Natural killer cell (primary cell): Measurements from ENCODE around the gene MIPEP. TPM values are rescaled to one million over a fixed set of nuclear protein-coding genes. Genes with fewer than 3 reads are reported as not detected.

Source experiments
- ATAC-seq, 3 donors: fragments of 150-1000 bp in 2 of 3; fragments of 200-7000 bp in 1 of 3; cut with Tn5 transposase; 1 replicate in 1 of 3; 2 replicates in 2 of 3; pipeline ENCODE4 v1.10.0; 2021; ENCODE audit warnings: mild to moderate bottlenecking in 2 of 3, moderate library complexity in 2 of 3
- DNase-seq, 2 donors: peaks; one replicate each; pipeline versions ENCODE4 v3.0.0 to v3.0.0-alpha.2; 2013 to 2021; ENCODE audit warnings: mixed read lengths in 1 of 2
- H3K27ac ChIP-seq: one replicate; pipeline ENCODE4 v1.5.1; 2013; ENCODE audit warnings: mild to moderate bottlenecking, low read length
- H3K27me3 ChIP-seq: one replicate; pipeline ENCODE4 v1.6.1; 2013; ENCODE audit warnings: low read length; ENCODE audit not compliant: control insufficient read depth, insufficient read depth
- H3K36me3 ChIP-seq: one replicate; pipeline ENCODE4 v1.6.1; 2013; ENCODE audit warnings: low read length; ENCODE audit not compliant: control insufficient read depth, insufficient read depth
- H3K4me1 ChIP-seq: one replicate; pipeline ENCODE4 v1.6.1; 2013; ENCODE audit warnings: low read length; ENCODE audit not compliant: control insufficient read depth, insufficient read depth
- H3K4me3 ChIP-seq: one replicate; pipeline ENCODE4 v1.5.1; 2013; ENCODE audit warnings: low read length
- H3K9me3 ChIP-seq: one replicate; pipeline ENCODE4 v1.6.1; 2013; ENCODE audit warnings: low read length; ENCODE audit not compliant: control insufficient read depth, insufficient read depth
- H3K27ac Mint-ChIP-seq, 2 donors: one replicate each; pipeline ENCODE4 v1.8.0; 2022; ENCODE audit warnings: mild to moderate bottlenecking in 2 of 2, mixed read lengths in 2 of 2, moderate library complexity in 1 of 2
- H3K27me3 Mint-ChIP-seq, 2 donors: one replicate each; pipeline ENCODE4 v1.8.0; 2022; ENCODE audit warnings: low read depth in 2 of 2, mixed read lengths in 2 of 2
- H3K36me3 Mint-ChIP-seq: one replicate; pipeline ENCODE4 v1.8.0; 2022; ENCODE audit warnings: mixed read lengths
- H3K4me1 Mint-ChIP-seq, 2 donors: one replicate each; pipeline ENCODE4 v1.8.0; 2022; ENCODE audit warnings: mixed read lengths in 2 of 2
- H3K4me3 Mint-ChIP-seq: one replicate; pipeline ENCODE4 v1.8.0; 2022; ENCODE audit warnings: mild to moderate bottlenecking, moderate library complexity, mixed read lengths
- H3K9me3 Mint-ChIP-seq, 2 donors: one replicate each; pipeline ENCODE4 v1.8.0; 2022; ENCODE audit warnings: mixed read lengths in 2 of 2
- WGBS: methylation state at CpG from one replicate; pipeline ENCODE4 v1.1.7; 2013; ENCODE audit warnings: missing lambda C conversion rate; ENCODE audit not compliant: insufficient coverage; 5-methylcytosine and 5-hydroxymethylcytosine counted together
- intact Hi-C: fragments of 100-400 bp; cut with micrococcal nuclease; formaldehyde crosslinking; loops from one replicate; pipeline ENCODE4 v1.14.2; 2022
- total RNA-seq, 4 donors: library from RNA; stranded (reverse); fragments of 120-200 nt in 1 of 4; gene quantifications; one replicate each; pipeline versions ENCODE4 v1.2.3 to v1.2.4, GENCODE V29; 2013 to 2022
- TF ChIP-seq, protein P1 (sequence below): fragments of 200-600 bp; IDR thresholded peaks from one replicate; pipeline ENCODE4 v1.8.0; 2022; ENCODE audit warnings: antibody characterized with exemption

The MIPEP gene
- total RNA-seq, 3 donors from 2014 or later (not counting 1 experiment from before 2014, with no cell fraction given): 9.7 to 10.1 (median 9.7) TPM

DNA sequence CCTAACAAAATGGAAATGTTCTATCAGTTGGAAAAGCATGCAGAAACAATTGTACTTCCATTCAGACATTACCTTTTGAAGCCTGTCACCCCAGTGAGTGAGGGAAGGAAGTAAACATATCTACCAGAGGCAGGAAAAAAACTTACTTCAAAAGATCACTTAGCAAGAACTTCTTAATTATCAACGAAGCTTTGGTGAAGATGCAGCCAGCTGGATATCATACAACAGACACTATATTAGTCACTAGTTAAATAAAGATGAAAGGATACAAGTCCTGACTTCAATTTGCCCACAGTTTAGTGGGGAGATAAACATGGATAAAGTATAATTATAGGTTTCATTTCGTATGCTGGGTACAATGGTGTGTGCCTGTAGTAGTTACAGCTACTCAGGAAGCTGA is 170.2 kb downstream of the MIPEP start:
- H3K9me3 ChIP-seq: no peaks in the 10 kb centered on the region
- H3K9me3 Mint-ChIP-seq: no peaks in the 10 kb centered on the region
- H3K4me1 ChIP-seq: no peaks in the 10 kb centered on the region
- ATAC-seq: no peak
- 81% methylated on average over 1 of the region's 2 CpGs for WGBS
- no peaks in the 10 kb centered on the region for H3K36me3 Mint-ChIP-seq
- H3K27ac ChIP-seq: no peak overlapping the region
- TF ChIP-seq, protein P1, sequence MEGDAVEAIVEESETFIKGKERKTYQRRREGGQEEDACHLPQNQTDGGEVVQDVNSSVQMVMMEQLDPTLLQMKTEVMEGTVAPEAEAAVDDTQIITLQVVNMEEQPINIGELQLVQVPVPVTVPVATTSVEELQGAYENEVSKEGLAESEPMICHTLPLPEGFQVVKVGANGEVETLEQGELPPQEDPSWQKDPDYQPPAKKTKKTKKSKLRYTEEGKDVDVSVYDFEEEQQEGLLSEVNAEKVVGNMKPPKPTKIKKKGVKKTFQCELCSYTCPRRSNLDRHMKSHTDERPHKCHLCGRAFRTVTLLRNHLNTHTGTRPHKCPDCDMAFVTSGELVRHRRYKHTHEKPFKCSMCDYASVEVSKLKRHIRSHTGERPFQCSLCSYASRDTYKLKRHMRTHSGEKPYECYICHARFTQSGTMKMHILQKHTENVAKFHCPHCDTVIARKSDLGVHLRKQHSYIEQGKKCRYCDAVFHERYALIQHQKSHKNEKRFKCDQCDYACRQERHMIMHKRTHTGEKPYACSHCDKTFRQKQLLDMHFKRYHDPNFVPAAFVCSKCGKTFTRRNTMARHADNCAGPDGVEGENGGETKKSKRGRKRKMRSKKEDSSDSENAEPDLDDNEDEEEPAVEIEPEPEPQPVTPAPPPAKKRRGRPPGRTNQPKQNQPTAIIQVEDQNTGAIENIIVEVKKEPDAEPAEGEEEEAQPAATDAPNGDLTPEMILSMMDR: no peak
- H3K4me3 ChIP-seq: no peak overlapping the region
- intact Hi-C loops: no loop called here
- DNase-seq: no peak
- no peaks in the 10 kb centered on the region for H3K4me1 Mint-ChIP-seq
- H3K36me3 ChIP-seq: no peaks in the 10 kb centered on the region
- H3K27me3 Mint-ChIP-seq: peaks cover 8 to 9% of the 10 kb centered on the region in 2 donors
- H3K4me3 Mint-ChIP-seq: no peak overlapping the region
- H3K27ac Mint-ChIP-seq: no peak overlapping the region
- no peaks in the 10 kb centered on the region for H3K27me3 ChIP-seq

DNA sequence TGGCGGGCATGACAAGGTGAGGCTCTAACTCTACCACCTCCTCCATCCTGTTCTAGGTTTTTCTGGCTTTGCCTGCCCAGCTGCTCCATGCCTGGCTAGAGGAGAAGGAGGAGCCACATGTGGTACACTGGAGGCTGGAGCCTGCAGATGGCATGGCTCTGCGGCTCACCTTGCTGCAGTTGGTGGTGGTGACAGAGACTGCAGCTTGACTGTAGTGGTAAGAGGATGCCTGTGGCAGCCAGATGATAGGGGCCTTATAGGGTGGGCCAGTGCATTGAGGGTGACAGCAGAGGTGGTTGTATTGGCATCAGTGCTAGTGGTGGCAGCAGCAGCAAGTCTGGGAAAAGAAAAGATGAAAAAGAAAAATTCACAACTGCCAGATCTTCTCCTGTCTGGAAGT is 172.8 kb downstream of the MIPEP start:
- H3K36me3 Mint-ChIP-seq: no peaks in the 10 kb centered on the region
- no peak overlapping the region for H3K4me3 Mint-ChIP-seq
- Histone ChIP-seq H3K4me1 (no peaks in the 10 kb centered on the region), H3K4me3 (no peak overlapping the region), H3K9me3 (no peaks in the 10 kb centered on the region), H3K36me3 (no peaks in the 10 kb centered on the region), H3K27ac (no peak overlapping the region), H3K27me3 (no peaks in the 10 kb centered on the region)
- ATAC-seq: no peak
- H3K9me3 Mint-ChIP-seq: no peaks in the 10 kb centered on the region
- intact Hi-C loops: no loop called here
- WGBS: 97% methylated on average over 1 of the region's 2 CpGs
- H3K27me3 Mint-ChIP-seq: peaks cover 18 to 20% of the 10 kb centered on the region in 2 donors
- DNase-seq: no peak
- no peaks in the 10 kb centered on the region for H3K4me1 Mint-ChIP-seq
- TF ChIP-seq, protein P1: no peak
- no peak overlapping the region for H3K27ac Mint-ChIP-seq

DNA sequence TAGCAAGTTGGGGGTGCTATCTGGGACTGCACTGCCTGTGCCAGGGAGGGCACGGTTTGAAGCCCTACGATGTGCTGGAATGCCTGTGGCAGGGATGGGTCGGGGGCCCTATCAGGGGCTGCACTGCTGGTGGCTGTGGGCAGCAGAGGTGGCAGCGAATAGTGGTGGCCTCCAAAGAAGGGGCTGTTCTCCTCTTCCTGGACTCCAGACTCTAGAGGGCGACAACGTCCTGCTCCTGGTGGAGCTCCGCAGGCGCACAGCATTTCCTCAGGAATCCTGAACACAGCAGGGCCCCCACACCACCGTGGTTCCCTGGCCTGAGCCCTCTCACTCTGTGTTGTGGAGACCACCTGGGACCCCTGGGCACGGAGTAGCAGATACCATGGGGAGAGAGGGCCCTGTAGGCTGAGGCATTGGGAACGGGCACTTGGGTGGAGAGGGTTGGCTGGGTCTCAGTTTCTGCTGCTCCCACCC is 173.4 kb downstream of the MIPEP start:
- Mint-ChIP-seq H3K4me3 (no peak overlapping the region), H3K9me3 (no peaks in the 10 kb centered on the region), H3K4me1 (no peaks in the 10 kb centered on the region), H3K27me3 (peaks cover 18 to 20% of the 10 kb centered on the region in 2 donors), H3K27ac (no peak overlapping the region), H3K36me3 (no peaks in the 10 kb centered on the region)
- Histone ChIP-seq H3K27ac (no peak overlapping the region), H3K36me3 (no peaks in the 10 kb centered on the region), H3K4me1 (no peaks in the 10 kb centered on the region), H3K9me3 (no peaks in the 10 kb centered on the region), H3K4me3 (no peak overlapping the region), H3K27me3 (no peaks in the 10 kb centered on the region)
- ATAC-seq: no peak
- intact Hi-C loops: no loop called here
- WGBS: 86% methylated on average over 11 of the region's 11 CpGs
- TF ChIP-seq, protein P1: no peak
- peak in 1 of 2 donors; percentile 12 for DNase-seq

DNA sequence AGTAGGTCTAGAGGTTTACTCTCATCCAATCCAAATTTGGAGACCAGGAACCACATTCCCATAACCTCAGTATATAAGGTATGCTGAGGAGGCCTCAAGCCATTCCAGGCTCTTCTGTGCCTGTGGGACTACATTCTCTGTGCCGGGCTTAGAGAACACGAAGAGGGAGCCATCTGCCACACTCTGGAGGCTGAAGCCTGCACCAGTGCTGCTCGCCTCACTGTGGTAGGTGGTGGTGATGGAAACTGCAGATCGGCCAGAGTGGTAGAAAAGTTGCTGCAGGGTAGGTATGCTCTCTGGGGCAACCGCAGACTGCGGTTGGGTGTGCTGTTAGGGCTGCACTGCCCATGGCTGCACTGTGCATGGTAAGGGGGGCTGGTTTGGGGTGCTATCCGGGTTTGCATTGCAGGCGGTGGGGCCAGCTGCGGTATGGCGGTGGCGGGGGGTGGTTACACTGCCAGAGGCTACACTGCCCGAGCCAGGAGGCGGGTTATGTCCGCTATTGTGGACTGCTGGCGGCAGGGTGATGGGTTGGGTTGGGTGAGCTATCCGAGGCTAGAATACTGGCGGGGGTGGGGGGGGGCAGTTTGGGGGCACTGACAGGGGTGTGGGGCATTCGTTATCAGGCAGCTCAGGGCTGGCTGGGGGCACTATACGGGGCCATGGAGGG is 174.0 kb downstream of the MIPEP start:
- TF ChIP-seq, protein P1: no peak
- Mint-ChIP-seq H3K36me3 (no peaks in the 10 kb centered on the region), H3K9me3 (no peaks in the 10 kb centered on the region), H3K27me3 (peaks cover 18 to 20% of the 10 kb centered on the region in 2 donors), H3K27ac (no peak overlapping the region), H3K4me1 (no peaks in the 10 kb centered on the region), H3K4me3 (no peak overlapping the region)
- DNase-seq (no peak), ATAC-seq (no peak)
- intact Hi-C loops: no loop called here
- Histone ChIP-seq H3K27ac (no peak overlapping the region), H3K36me3 (no peaks in the 10 kb centered on the region), H3K27me3 (no peaks in the 10 kb centered on the region), H3K9me3 (no peaks in the 10 kb centered on the region), H3K4me1 (no peaks in the 10 kb centered on the region), H3K4me3 (no peak overlapping the region)
- WGBS: 89% methylated on average over 18 of the region's 19 CpGs
